GM12873 (cell line): Measurements from ENCODE around the gene FOXN3.

Experiments used
- TF ChIP-seq, protein P1 (sequence below): IDR thresholded peaks from 2 replicates; pipeline ENCODE4 v1.5.1; 2012; ENCODE audit warnings: low read depth, mild to moderate bottlenecking, moderate library complexity, low read length, control low read depth; ENCODE audit not compliant: insufficient read depth; ENCODE audit errors: missing control alignments

The FOXN3 gene

DNA sequence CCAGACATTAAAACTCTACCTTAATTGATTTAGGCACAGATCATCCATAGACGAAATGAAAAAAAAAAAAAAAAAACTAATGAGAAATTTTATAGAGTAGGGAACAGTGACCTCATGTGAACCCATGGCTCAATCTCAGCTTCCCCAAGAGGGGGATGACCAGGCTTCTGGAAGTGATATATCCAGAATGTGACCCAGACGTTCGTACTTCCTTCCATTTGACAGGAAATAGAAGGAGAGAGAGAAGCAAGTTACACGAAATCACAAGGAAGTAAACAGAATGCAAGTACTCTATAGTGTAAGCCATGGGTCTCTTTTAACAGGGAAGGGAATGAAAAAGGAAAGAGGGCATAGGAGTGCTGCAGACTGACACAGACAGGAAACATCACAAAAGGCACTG lies 10.1 kb downstream of the FOXN3 start:
- TF ChIP-seq, protein P1, sequence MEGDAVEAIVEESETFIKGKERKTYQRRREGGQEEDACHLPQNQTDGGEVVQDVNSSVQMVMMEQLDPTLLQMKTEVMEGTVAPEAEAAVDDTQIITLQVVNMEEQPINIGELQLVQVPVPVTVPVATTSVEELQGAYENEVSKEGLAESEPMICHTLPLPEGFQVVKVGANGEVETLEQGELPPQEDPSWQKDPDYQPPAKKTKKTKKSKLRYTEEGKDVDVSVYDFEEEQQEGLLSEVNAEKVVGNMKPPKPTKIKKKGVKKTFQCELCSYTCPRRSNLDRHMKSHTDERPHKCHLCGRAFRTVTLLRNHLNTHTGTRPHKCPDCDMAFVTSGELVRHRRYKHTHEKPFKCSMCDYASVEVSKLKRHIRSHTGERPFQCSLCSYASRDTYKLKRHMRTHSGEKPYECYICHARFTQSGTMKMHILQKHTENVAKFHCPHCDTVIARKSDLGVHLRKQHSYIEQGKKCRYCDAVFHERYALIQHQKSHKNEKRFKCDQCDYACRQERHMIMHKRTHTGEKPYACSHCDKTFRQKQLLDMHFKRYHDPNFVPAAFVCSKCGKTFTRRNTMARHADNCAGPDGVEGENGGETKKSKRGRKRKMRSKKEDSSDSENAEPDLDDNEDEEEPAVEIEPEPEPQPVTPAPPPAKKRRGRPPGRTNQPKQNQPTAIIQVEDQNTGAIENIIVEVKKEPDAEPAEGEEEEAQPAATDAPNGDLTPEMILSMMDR: no peak

DNA sequence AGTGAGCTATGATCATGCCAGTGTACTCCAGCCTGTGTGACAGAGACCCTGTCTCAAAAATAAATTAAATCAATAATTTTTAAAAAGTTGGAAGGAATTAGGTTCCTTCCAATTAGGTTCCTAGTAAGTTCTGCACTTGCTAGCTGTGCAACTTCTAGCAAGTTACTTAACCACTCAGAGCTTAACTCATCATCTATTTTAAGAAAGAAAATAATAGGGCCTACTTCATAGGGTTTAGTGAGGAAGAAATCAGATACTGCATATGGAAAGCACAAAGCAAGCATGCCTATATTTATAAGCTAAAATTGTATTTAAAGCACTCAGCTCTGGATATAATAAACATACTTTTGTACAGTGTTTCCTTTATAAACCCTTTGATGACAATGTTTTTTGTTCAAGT lies 10.7 kb downstream of the FOXN3 start:
- TF ChIP-seq, protein P1: no peak

DNA sequence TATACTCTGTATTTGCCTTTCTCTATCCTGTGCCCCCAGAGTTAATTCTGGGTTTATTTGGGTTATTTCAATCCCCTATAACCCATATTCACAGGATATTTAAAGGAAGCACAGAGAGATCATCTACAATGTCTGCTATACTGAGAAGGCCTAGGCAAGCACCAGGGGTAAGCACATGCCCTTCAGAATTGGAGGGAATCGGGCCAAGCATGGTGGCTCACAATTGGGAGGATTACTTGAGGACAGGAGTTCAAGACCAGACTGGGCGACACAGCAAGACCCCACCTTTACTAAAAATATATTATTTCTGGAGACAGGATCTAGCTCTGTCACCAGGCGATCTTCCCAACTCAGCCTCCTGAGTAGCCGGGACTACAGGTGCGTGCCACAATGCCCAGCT lies 11.3 kb downstream of the FOXN3 start:
- TF ChIP-seq, protein P1: no peak

DNA sequence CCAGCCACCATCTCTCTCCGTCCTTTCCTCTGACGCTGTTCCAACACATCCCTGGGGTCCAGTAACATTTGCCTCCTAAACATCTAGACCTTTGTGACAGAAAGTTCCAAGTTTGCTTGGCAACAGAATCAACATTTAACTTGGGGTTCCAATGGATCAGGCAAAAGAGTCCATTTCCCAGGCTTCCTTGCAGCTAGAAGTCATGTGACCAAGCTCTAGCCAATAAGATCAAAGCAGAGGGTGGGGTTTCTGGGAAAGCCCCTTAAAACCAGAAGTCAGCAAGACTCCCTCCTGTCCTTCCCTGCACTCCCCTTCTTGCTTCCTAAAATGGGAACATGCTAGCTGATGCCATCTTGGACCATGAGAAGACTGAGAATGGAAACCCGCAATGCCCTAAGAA lies 14.7 kb downstream of the FOXN3 start:
- TF ChIP-seq, protein P1: no peak

DNA sequence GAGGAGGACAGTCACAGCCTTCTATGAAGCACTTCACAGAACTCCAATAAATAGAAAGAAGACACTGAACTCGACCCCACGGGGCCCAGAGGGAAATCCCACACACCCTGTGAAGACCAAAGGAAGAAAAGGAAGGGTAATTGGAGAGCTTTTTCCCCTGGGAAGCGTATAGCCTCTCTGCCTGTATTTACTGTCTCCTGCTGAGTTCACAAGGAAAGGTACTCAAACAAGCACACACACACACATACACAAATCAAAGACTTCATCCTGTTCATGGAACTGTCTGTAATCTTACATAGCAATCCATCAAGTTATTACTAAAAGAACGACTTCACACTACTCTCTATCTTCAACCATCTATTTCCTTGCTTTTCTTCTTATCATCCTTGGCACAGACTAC lies 15.3 kb downstream of the FOXN3 start:
- TF ChIP-seq, protein P1: no peak

DNA sequence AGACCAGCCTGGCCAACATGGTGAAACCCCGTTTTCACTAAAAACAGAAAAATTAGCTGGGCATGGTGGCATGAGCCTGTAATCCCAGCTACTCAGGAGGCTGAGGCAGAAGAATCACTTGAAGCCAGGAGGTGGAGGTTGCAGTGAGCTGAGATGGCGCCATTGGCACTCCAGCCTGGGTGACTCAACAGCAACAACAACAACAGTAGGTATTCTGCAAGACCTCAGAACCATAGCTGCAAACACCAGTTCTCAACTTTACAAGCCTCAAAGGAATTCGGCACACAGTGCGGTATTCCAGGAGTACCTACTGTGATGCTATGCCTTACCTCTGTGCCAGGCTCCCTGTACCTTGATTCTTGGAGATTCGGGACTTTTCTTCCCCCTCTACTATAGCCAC lies 15.8 kb downstream of the FOXN3 start:
- TF ChIP-seq, protein P1: no peak

DNA sequence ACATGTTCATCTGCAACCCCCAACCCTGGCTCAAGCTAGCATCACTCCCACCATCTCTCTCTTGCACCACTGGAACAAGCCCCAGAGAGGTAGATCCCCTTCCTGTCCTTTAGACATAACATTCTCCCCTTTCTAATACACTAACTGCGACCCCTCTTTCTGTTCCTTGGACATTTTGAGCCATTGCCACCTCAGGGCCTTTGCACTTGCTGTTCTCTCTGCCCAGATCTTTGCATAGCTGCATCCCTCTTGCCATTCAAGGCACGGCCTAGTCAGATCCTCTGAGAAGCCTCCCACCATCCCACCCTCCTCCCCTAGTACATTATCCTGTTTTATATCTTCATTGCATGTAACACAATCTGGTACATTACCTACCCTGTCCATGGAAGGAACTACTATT lies 16.5 kb downstream of the FOXN3 start:
- TF ChIP-seq, protein P1: no peak
